DND-41 (cell line): Measurements from ENCODE around the gene CDIPT.

Source experiments
- ATAC-seq: fragments of 200-7000 bp; cut with Tn5 transposase; 3 replicates; pipeline ENCODE4 v1.9.1; 2021; ENCODE audit warnings: low read depth; ENCODE audit not compliant: insufficient read depth
- DNase-seq: peaks from one replicate; pipeline ENCODE4 v3.0.0-alpha.2; 2020
- H2AFZ ChIP-seq: 2 replicates; pipeline ENCODE4 v1.6.0; 2012; ENCODE audit warnings: low read depth, low read length
- H3K27ac ChIP-seq: 2 replicates; pipeline ENCODE4 v1.5.1; 2012; ENCODE audit warnings: low read length, inconsistent platforms
- H3K27me3 ChIP-seq: fragments of 200-600 bp; sonication (generic); 2 replicates; pipeline ENCODE4 v1.6.0; 2012; ENCODE audit warnings: low read length, mild to moderate bottlenecking, inconsistent platforms; ENCODE audit not compliant: insufficient read depth, poor library complexity
- H3K36me3 ChIP-seq: 2 replicates; pipeline ENCODE4 v1.5.1; 2012; ENCODE audit warnings: low read length, inconsistent platforms; ENCODE audit not compliant: insufficient read depth
- H3K4me1 ChIP-seq: 2 replicates; pipeline ENCODE4 v1.5.1; 2012; ENCODE audit warnings: mild to moderate bottlenecking, low read length; ENCODE audit not compliant: insufficient read depth
- H3K4me2 ChIP-seq: 2 replicates; pipeline ENCODE4 v1.6.0; 2012; ENCODE audit warnings: mild to moderate bottlenecking, moderate library complexity, low read length, inconsistent platforms; ENCODE audit not compliant: insufficient read depth
- H3K4me3 ChIP-seq, 2 experiments: fragments of 200-600 bp in 1 of 2; shearing (Covaris generic) in 1 of 2; 2 replicates each; pipeline ENCODE4 v1.5.1; 2012 to 2016; ENCODE audit warnings: inconsistent platforms in 2 of 2, low read length in 2 of 2, mild to moderate bottlenecking in 2 of 2, low read depth in 1 of 2, moderate library complexity in 1 of 2
- H3K79me2 ChIP-seq: 2 replicates; pipeline ENCODE4 v1.6.0; 2012; ENCODE audit warnings: low read length, inconsistent platforms; ENCODE audit not compliant: insufficient read depth
- H3K9ac ChIP-seq: 2 replicates; pipeline ENCODE4 v1.6.0; 2012; ENCODE audit warnings: low read depth, mild to moderate bottlenecking, inconsistent platforms, low read length, moderate library complexity
- H3K9me3 ChIP-seq: 2 replicates; pipeline ENCODE4 v1.5.1; 2012; ENCODE audit warnings: low read length, moderate library complexity, mild to moderate bottlenecking, inconsistent platforms; ENCODE audit not compliant: insufficient read depth, severe bottlenecking
- H4K20me1 ChIP-seq: 2 replicates; pipeline ENCODE4 v1.6.0; 2012; ENCODE audit warnings: low read length; ENCODE audit not compliant: insufficient read depth
- EZH2 ChIP-seq: IDR thresholded peaks from 3 replicates; pipeline ENCODE4 v1.6.1; 2012; ENCODE audit warnings: borderline replicate concordance, low read depth, mild to moderate bottlenecking, moderate library complexity, low read length, inconsistent platforms; ENCODE audit not compliant: severe bottlenecking
- TF ChIP-seq, protein P1 (sequence below): IDR thresholded peaks from 2 replicates; pipeline ENCODE4 v1.5.1; 2012; ENCODE audit warnings: borderline replicate concordance, low read length, moderate library complexity, mild to moderate bottlenecking; ENCODE audit not compliant: poor library complexity, severe bottlenecking; ENCODE audit errors: extremely low read depth

The CDIPT gene

GRCh38 chr16:29809031-29809747 is 53.8 kb downstream of the CDIPT start:
- no peak for DNase-seq
- Histone ChIP-seq H3K4me1 (peaks cover 67% of the 10 kb centered on the region), H3K4me2 (peak overlapping the region; percentile 96), H3K79me2 (peaks cover 48% of the 10 kb centered on the region), H3K36me3 (peaks cover 49% of the 10 kb centered on the region), H4K20me1 (peaks cover 36% of the 10 kb centered on the region), H3K4me3 (peak overlapping the region in 1 of 2 experiments; percentile 96; a peak in 2 of 4 replicates), H3K27ac (peak overlapping the region; percentile 99), H3K27me3 (no peaks in the 10 kb centered on the region), H3K9me3 (no peaks in the 10 kb centered on the region), H2AFZ (no peak overlapping the region), H3K9ac (peak overlapping the region; percentile 99)
- TF ChIP-seq, protein P1, sequence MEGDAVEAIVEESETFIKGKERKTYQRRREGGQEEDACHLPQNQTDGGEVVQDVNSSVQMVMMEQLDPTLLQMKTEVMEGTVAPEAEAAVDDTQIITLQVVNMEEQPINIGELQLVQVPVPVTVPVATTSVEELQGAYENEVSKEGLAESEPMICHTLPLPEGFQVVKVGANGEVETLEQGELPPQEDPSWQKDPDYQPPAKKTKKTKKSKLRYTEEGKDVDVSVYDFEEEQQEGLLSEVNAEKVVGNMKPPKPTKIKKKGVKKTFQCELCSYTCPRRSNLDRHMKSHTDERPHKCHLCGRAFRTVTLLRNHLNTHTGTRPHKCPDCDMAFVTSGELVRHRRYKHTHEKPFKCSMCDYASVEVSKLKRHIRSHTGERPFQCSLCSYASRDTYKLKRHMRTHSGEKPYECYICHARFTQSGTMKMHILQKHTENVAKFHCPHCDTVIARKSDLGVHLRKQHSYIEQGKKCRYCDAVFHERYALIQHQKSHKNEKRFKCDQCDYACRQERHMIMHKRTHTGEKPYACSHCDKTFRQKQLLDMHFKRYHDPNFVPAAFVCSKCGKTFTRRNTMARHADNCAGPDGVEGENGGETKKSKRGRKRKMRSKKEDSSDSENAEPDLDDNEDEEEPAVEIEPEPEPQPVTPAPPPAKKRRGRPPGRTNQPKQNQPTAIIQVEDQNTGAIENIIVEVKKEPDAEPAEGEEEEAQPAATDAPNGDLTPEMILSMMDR: no peak
- no peak for TF ChIP-seq EZH2
- no peak for ATAC-seq
